Measurements from ENCODE around the gene ELAVL3. TPM values are rescaled to one million over a fixed set of nuclear protein-coding genes. Genes with fewer than 3 reads are reported as not detected.

The ELAVL3 gene
- polyA plus RNA-seq, 2 of the 4 experiments (the other 2 are of a cell fraction) = 0.01 TPM; not detected in 1

GRCh38 chr19:11437955-11438354 is 42.9 kb downstream of the ELAVL3 start:
- ChIA-PET CTCF (no interaction called here), POLR2A (no interaction called here)
- DNase-seq (ENCODE audit: low read depth in 1 of 2, low spot score in 1 of 2) = no peak

GRCh38 chr19:11435833-11436313 is 45.0 kb downstream of the ELAVL3 start:
- DNase-seq (ENCODE audit: low read depth in 1 of 2, low spot score in 1 of 2) (no peak), FAIRE-seq (no peak), ATAC-seq (peak in 1 of 2 experiments; percentile 9; a peak in 4 of 6 replicates)
- WGBS (ENCODE audit: missing lambda C conversion rate) = 4% methylated on average over 12 of the region's 21 CpGs
- Histone ChIP-seq H3K4me1 (peaks cover 13% of the 10 kb centered on the region; the same call in 2 of the 3 replicates), H3K9me3 (no peaks in the 10 kb centered on the region), H3K4me2 (peak overlapping the region; percentile 98), H3K27ac (peak overlapping the region; percentile 86 to 90), H3K4me3 (peak overlapping the region; percentile 84)
- TF ChIP-seq RAD21 (conservative IDR thresholded peaks at IDR 0.05 in 1 of 2, IDR thresholded peaks at IDR 0.05 in 1 of 2) = no peak
- TF ChIP-seq RFX5 (IDR thresholded peaks at IDR 0.05) = no peak
- no peak for TF ChIP-seq GATA3 (IDR thresholded peaks at IDR 0.05; ENCODE audit: borderline replicate concordance)
- TF ChIP-seq ELK1 (IDR thresholded peaks at IDR 0.05; ENCODE audit: low read depth, low read length) = no peak
- TF ChIP-seq ESRRA (IDR thresholded peaks at IDR 0.05; ENCODE audit: borderline replicate concordance, low read length) = no peak
- no peak for TF ChIP-seq EHF (CRISPR knock-in tag; IDR thresholded peaks at IDR 0.05)
- no peak for TF ChIP-seq EHMT2 (IDR thresholded peaks at IDR 0.05; ENCODE audit: low read depth)
- TF ChIP-seq, protein P1, sequence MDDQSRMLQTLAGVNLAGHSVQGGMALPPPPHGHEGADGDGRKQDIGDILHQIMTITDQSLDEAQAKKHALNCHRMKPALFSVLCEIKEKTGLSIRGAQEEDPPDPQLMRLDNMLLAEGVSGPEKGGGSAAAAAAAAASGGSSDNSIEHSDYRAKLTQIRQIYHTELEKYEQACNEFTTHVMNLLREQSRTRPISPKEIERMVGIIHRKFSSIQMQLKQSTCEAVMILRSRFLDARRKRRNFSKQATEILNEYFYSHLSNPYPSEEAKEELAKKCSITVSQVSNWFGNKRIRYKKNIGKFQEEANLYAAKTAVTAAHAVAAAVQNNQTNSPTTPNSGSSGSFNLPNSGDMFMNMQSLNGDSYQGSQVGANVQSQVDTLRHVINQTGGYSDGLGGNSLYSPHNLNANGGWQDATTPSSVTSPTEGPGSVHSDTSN (IDR thresholded peaks at IDR 0.05) = no peak
- no peak for TF ChIP-seq ZSCAN20 (CRISPR knock-in tag; IDR thresholded peaks at IDR 0.05)
- CTCF ChIA-PET = interaction anchor here (0.5 to 1.9 kb wide), 16 partner anchors 9 to 143 kb away, joined by 3 to 6 read pairs (median 4); partner anchors contain the start of gene RGL3
- POLR2A ChIA-PET = interaction anchor here (1.0 to 1.4 kb wide), 5 partner anchors 12 to 91 kb away, joined by 3 to 9 read pairs (median 3); partner anchors contain the start of genes CCDC159, SWSAP1 and TMEM205

More at GRCh38 chr19:11437955-11438354, 42.9 kb downstream of the ELAVL3 start:
- no peak overlapping the region for H3K27ac ChIP-seq
- H3K4me2 ChIP-seq = no peak overlapping the region
- ATAC-seq (no peak), FAIRE-seq (no peak)
- no peaks in the 10 kb centered on the region for H3K9me3 ChIP-seq
- no peak for TF ChIP-seq FOSL2 (IDR thresholded peaks at IDR 0.05)
- TF ChIP-seq FOSL2 (CRISPR knock-in tag; IDR thresholded peaks at IDR 0.05) = no peak
- no peak for TF ChIP-seq CHD4 (IDR thresholded peaks at IDR 0.05; ENCODE audit: borderline replicate concordance)
- no peak overlapping the region for H3K4me3 ChIP-seq
- 94% methylated on average over 9 of the region's 9 CpGs for whole genome bisulfite sequencing (ENCODE audit: missing lambda C conversion rate)
- H3K4me1 ChIP-seq = peaks cover 13% of the 10 kb centered on the region; the same call in 2 of the 3 replicates

- ATAC-seq (peak; percentile 98 to 99), FAIRE-seq (no peak), DNase-seq (ENCODE audit: low read depth in 1 of 2, low spot score in 1 of 2) (peak; percentile 91 to 99)
- ChIA-PET POLR2A (interaction anchor here (1.0 to 1.4 kb wide), 6 partner anchors 11 to 91 kb away, joined by 3 to 9 read pairs (median 3); partner anchors contain the start of genes CCDC159, RGL3, SWSAP1 and TMEM205), CTCF (interaction anchor here (0.5 to 1.9 kb wide), 21 partner anchors 9 to 142 kb away, joined by 3 to 7 read pairs (median 4); partner anchors contain the start of gene RGL3)
- 3% methylated on average over 29 of the region's 53 CpGs for WGBS (ENCODE audit: missing lambda C conversion rate)
- peak within 1 kb of the TSS; percentile 98 for H3K4me2 ChIP-seq
- no peaks in the 10 kb centered on the region for H3K9me3 ChIP-seq
- H3K27ac ChIP-seq = peak within 1 kb of the TSS; percentile 86 to 90
- H3K4me3 ChIP-seq = peak within 1 kb of the TSS; percentile 84
- H3K4me1 ChIP-seq = peaks cover 13% of the 10 kb centered on the region; the same call in 2 of the 3 replicates
- TF ChIP-seq, protein P2, sequence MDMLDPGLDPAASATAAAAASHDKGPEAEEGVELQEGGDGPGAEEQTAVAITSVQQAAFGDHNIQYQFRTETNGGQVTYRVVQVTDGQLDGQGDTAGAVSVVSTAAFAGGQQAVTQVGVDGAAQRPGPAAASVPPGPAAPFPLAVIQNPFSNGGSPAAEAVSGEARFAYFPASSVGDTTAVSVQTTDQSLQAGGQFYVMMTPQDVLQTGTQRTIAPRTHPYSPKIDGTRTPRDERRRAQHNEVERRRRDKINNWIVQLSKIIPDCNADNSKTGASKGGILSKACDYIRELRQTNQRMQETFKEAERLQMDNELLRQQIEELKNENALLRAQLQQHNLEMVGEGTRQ (IDR thresholded peaks at IDR 0.05) = peak; percentile 95
- TF ChIP-seq HOXB13 (CRISPR knock-in tag; IDR thresholded peaks at IDR 0.05; ENCODE audit: low read depth) (no peak), MYC (IDR thresholded peaks at IDR 0.05; ENCODE audit: borderline replicate concordance, low read length) (no peak), BHLHE40 (IDR thresholded peaks at IDR 0.05; ENCODE audit: low read depth, low read length) (peak; percentile 28; the same call in 1 of the 2 replicates), JUNB (IDR thresholded peaks at IDR 0.05) (no peak), SREBF2 (IDR thresholded peaks at IDR 0.05) (no peak), BCL3 (IDR thresholded peaks at IDR 0.05) (peak; percentile 33; the same call in 1 of the 3 replicates), FOSL2 (IDR thresholded peaks at IDR 0.05) (no peak), FOSL2 (CRISPR knock-in tag; IDR thresholded peaks at IDR 0.05) (no peak), HEYL (CRISPR knock-in tag; IDR thresholded peaks at IDR 0.05) (no peak), POLR2A (IDR thresholded peaks at IDR 0.05; ENCODE audit: low read length) (peak; percentile 75), ZC3H11A (IDR thresholded peaks at IDR 0.05) (no peak), RFX5 (IDR thresholded peaks at IDR 0.05) (peak; percentile 66; the same call in 1 of the 2 replicates)
- TF ChIP-seq, protein P3, sequence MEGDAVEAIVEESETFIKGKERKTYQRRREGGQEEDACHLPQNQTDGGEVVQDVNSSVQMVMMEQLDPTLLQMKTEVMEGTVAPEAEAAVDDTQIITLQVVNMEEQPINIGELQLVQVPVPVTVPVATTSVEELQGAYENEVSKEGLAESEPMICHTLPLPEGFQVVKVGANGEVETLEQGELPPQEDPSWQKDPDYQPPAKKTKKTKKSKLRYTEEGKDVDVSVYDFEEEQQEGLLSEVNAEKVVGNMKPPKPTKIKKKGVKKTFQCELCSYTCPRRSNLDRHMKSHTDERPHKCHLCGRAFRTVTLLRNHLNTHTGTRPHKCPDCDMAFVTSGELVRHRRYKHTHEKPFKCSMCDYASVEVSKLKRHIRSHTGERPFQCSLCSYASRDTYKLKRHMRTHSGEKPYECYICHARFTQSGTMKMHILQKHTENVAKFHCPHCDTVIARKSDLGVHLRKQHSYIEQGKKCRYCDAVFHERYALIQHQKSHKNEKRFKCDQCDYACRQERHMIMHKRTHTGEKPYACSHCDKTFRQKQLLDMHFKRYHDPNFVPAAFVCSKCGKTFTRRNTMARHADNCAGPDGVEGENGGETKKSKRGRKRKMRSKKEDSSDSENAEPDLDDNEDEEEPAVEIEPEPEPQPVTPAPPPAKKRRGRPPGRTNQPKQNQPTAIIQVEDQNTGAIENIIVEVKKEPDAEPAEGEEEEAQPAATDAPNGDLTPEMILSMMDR (IDR thresholded peaks at IDR 0.05) = peak; percentile 54
- TF ChIP-seq, protein P4, sequence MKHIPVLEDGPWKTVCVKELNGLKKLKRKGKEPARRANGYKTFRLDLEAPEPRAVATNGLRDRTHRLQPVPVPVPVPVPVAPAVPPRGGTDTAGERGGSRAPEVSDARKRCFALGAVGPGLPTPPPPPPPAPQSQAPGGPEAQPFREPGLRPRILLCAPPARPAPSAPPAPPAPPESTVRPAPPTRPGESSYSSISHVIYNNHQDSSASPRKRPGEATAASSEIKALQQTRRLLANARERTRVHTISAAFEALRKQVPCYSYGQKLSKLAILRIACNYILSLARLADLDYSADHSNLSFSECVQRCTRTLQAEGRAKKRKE (CRISPR knock-in tag; IDR thresholded peaks at IDR 0.05; ENCODE audit: low read depth) = no peak
- TF ChIP-seq, protein P5, sequence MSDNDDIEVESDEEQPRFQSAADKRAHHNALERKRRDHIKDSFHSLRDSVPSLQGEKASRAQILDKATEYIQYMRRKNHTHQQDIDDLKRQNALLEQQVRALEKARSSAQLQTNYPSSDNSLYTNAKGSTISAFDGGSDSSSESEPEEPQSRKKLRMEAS (IDR thresholded peaks at IDR 0.05) = peak; percentile 71
Observed at GRCh38 chr19:11435057-11435832, 45.6 kb downstream of the ELAVL3 start, which contains the start of the genes ODAD3 and PRKCSH. Gene ODAD3, minus strand, starts transcription at chr19:11435121. Its CDS starts 105 bp downstream, at chr19:11435016. Gene PRKCSH, plus strand, starts transcription at chr19:11435635. Its CDS starts 483 bp downstream, at chr19:11436118.
